ENCODE results near the gene IGF2BP1.
"Not testable (repeated sequence)": the region's sequence is repeated elsewhere in the genome, so short reads cannot be mapped to it uniquely, and the experiment has no call there.

Gene IGF2BP1

GRCh38 chr17:49063652-49064051 is 66.5 kb downstream of the IGF2BP1 start:
- no peak for DNase-seq

- no peak for DNase-seq
Measured at GRCh38 chr17:49067163-49067562, 70.0 kb downstream of the IGF2BP1 start.

GRCh38 chr17:49069585-49070273 is 72.5 kb downstream of the IGF2BP1 start:
- DNase-seq = no peak

GRCh38 chr17:49071106-49071505 is 73.9 kb downstream of the IGF2BP1 start:
- DNase-seq = no peak

GRCh38 chr17:49074851-49075540 is 77.8 kb downstream of the IGF2BP1 start:
- no peak for DNase-seq

- DNase-seq = no peak
Measured at GRCh38 chr17:49076573-49077384, 79.6 kb downstream of the IGF2BP1 start.

GRCh38 chr17:49078248-49078647 is 81.1 kb downstream of the IGF2BP1 start:
- no peak for DNase-seq

GRCh38 chr17:49079840-49080663 is 82.9 kb downstream of the IGF2BP1 start:
- DNase-seq = no peak

- no peak for DNase-seq
Measured at GRCh38 chr17:49082231-49082630, 85.0 kb downstream of the IGF2BP1 start.

GRCh38 chr17:49085046-49085445 is 87.9 kb downstream of the IGF2BP1 start:
- not testable (repeated sequence) for DNase-seq

GRCh38 chr17:49085565-49086315 is 88.6 kb downstream of the IGF2BP1 start:
- no peak for DNase-seq

GRCh38 chr17:49086316-49086605 is 89.1 kb downstream of the IGF2BP1 start:
- no peak for DNase-seq

- no peak for DNase-seq
Measured at GRCh38 chr17:49086649-49087048, 89.5 kb downstream of the IGF2BP1 start.

- DNase-seq = no peak
Measured at GRCh38 chr17:49089094-49089493, 91.9 kb downstream of the IGF2BP1 start.

- no peak for DNase-seq
Measured at GRCh38 chr17:49090878-49091594, 93.9 kb downstream of the IGF2BP1 start.

GRCh38 chr17:49093131-49093530 is 95.9 kb downstream of the IGF2BP1 start:
- no peak for DNase-seq

- DNase-seq = no peak
Measured at GRCh38 chr17:49100601-49101000, 103.4 kb downstream of the IGF2BP1 start.

- DNase-seq = no peak
Measured at GRCh38 chr17:49101054-49101534, 103.9 kb downstream of the IGF2BP1 start.

GRCh38 chr17:49103360-49103759 is 106.2 kb downstream of the IGF2BP1 start:
- not testable (repeated sequence) for DNase-seq

- no peak for DNase-seq
Measured at GRCh38 chr17:49104511-49105074, 107.4 kb downstream of the IGF2BP1 start.

All from cortex of kidney (tissue), 1 donor.